Bronchus fibroblast of lung (primary cell): ENCODE measurements around the gene ADISSP. TPM values are rescaled to one million over a fixed set of nuclear protein-coding genes. Genes with fewer than 3 reads are reported as not detected.

Experiments
- total RNA-seq: library from RNA; depleted of rRNA; stranded (reverse); fragments of >200 nt; gene quantifications from 2 replicates; pipeline ENCODE4 v1.2.3, GENCODE V29; 2015

Gene ADISSP
- total RNA-seq, result 70.6 and 77.5 TPM in 2 replicates

DNA sequence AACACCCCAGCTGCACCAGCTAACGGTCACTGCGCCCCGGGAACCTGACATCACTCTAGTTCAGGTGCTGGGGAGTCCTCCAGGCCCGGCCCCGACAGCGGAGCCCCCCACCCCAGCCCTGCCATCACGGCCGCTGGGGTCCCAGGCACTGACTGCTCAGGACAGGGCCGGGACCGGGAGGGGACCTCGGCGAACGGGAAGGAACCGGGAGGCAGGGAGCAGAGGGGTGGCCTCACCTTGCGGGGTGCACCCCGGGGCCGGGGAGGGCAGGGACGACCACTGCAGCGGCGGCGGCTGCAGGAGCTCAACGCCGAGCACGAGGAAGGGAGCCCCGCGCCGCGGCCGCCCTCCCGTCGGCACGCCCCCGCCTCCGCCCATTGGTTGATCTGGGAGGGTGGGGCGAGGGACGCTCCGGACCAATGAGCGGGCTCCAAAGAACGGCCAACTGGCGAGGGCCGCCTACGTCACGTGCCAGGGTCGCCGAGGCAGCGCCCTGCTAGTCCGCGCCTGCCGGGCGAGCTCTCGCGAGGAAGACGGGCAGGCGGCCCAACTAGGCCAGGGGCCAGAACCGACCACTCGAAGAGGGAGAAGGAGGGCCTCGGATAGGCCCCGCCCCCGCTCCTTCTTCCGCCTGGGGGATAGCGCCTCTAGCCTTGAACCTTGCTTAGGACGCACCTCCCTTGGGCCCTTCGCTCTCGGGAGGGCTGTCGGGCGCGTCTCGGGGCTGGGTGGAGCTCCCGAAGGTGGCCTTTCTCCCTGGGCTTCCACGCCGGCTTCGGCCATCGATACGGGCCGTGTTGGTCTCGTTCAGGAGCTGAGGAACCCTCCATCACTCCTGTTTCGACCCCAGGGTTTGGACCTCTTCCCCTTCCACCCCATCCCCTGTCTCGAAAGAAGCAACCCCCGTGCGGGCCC, at the start of gene ADISSP:
ADISSP (minus strand) TSS at position 327 of the 915 bp plus-strand sequence. CDS start 7,653 bp downstream, outside the sequence.

DNA sequence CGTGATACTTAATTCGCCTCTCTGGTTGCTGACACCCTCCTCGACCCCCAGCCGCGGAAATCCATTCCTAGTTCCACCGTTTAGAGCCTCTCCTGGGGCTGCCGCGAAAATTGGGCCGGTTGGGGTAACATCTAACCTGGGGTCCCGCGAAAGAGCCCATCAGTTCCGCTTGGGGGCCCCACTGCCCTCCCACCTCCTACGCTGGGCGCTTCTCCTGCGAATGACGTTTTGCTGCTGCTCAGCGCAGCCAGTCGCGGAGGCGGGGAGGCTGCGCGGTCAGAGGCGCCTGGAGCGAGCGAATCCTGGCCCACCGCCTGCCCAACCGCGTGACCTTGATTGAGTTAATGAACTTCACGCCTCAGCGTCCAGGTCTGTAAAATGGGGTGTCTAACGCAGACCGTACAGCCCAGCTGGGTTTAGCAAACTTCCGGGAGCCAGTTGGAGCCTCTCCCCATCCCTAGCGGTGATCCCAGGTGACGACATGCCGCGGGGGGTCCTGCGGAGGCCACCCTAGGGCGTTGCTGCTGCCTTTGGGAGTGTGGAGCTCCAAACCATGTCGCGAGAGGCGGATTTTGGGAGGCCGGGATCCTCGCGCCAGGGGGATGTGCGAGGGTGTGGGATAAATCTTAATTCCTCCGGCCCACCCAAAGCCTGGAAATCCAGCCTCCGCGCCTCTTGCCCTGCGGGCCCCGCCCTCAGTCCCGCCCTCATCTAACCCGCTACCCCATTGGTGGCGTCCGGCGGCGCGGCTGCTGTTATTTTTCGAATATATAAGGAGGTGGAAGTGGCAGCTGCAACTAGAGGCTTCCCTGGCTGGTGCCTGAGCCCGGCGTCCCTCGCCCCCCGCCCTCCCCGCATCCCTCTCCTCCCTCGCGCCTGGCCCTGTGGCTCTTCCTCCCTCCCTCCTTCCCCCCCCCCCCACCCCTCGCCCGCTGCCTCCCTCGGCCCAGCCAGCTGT, 28.2 kb upstream of the ADISSP start, which contains the start of gene CDC25B:
CDC25B (plus strand) TSS at position 800 of the 958 bp plus-strand sequence. CDS start 222 bp downstream, outside the sequence.

DNA sequence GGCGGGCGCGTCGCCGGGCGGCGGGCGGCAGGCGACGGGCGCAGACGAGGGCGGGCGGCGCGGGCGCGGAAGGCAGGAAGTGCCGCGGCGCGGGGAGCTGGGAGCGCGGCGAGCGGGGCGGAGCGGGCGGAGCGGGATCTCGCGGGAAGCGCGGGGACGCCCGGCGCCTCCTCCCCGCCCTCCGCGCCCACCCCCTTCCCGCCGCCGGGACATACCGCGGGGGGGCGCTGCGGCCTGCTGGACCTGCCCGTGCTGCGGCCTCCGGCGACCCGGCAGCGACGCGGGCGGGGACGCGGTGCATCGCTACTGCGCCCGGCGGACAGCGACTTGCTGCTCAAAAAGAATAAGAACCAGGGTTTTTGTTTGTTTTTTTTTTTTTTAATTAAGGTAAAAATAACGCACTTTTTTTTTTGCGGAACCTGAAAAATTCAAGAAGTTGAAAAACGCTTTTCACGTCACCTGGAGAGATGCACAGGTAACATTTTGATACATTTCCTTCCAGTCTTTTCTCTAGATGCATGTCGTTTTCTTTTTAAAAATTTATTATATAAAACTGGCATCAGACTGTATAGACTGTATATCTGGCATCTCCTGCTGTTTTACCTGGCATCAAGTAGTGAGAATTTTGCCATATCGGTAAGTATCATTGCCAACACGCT, 19.2 kb upstream of the ADISSP start, which contains the start of gene CENPB:
CENPB (minus strand) TSS at position 76 of the 659 bp plus-strand sequence. CDS start 257 bp downstream, outside the sequence.

DNA sequence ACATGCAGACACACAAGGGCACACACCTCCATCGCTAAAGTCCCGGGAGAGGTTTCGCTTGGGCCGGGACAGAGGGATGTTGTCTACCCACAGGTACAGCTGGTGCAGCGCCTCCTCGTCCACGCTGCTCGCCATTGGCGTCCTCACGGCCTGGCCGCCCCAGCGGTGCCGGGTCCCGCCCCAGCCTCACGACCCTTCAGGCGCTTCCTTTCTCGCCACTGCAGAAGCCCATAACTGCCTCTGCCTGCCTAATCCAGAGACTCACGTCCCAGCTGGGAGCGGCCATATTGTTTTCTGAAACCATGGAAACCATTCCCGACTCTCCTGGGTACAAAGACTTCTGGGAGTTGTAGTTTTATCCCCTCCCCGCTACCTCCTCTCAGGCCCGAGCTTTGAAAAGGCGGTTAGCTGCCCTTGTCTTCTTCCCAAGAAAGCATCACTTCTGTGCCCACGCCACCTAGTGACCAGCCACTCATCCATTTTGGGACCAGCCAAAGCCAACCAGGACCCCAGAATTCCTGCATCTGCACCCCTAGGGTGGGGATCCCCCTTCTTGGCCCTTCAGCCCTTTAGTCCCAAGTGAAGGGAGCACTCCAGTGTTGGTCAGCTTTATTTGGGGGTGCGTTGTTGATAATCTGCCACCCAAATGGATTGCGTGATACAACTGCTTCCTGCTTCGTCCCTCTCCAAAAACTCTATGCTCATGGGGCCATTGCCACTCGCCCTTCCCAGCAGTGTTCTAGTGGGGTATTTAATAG, 13.8 kb upstream of the ADISSP start, which contains the start of gene SPEF1:
SPEF1 (minus strand) TSS at position 296 of the 758 bp plus-strand sequence; CDS start at position 135, 161 bp downstream.

DNA sequence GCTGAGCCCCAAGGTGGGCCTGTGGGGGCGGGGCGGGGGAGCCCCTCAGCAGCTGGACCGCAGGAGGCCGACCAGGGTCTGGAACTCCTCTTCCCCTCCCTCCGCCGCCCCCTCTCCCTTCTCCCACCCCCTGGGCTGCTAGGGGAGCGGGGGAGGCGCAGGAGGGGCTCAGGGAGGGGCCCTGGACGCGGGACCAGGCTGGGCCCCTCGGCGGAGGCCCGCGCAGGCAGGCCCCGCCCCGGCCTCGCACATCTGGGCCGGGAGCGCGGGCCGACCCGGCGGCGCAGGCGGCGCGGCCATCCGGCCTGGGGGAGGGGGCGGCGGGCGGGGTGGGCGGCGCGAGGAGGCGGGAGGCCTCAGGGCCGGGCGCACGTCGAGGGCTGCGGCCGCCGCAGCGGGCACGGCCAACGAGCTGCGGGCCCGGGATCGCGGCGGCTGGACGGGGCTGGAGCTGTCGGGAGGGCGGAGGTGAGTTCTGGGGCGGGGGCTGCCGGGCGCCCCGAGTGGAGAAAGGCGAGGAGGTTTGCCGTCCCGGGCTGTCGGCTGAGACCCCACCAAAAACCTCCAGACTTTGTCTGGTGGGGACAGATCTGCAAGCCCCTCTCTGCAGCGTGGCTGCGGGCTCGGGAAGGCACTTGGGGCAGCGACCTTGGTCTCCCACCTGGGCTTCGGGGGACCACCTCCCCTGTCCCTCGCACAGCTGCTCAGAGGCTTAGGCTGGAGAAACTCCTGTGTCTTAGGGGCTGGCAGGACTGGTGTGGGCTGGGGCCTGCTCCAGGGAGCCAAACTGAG, 35.0 kb downstream of the ADISSP start, which contains the start of gene HSPA12B:
HSPA12B (plus strand) TSS at position 359 of the 792 bp plus-strand sequence. CDS start 5,990 bp downstream, outside the sequence.

DNA sequence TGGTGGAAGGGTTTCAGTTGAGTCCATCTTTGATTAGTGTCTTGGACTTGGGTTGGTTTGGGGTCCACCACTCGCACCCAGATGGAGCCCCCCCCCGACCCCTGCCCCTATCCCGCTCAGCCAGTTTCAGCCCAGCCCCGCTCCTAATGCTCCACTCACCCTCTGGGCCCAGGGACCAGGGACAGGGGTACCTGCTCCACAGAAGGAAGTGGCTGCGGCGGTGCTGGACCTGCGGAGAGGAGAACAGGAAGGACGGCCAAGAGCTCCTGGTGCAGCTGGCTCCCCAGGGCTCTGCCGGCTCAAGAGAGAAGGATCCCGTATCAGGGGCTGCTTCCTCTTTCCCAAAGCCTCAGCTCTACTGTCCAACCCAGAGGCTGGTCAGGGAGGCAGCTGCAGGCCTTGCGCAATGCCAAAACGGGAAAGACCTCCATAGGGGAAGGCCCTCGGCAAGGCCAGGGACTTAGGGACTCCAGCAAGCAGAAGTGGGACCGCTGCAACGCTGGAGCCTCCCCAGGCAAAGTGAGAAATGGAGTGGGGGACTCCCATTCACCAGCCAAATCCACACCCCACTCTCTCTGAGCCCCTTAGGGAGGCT, 55.2 kb downstream of the ADISSP start, which contains the start of gene SIGLEC1:
SIGLEC1 (minus strand) TSS at position 322 of the 595 bp plus-strand sequence. CDS start 5,472 bp downstream, outside the sequence.

Other genes with a start within 250 kb of the ADISSP start
- not detected in 2 replicates for gene GFRA4, start 104.4 kb downstream of the ADISSP start, total RNA-seq
- 14.7 and 15.3 TPM in 2 replicates for gene ADAM33, start 85.7 kb downstream of the ADISSP start, total RNA-seq
- gene SIGLEC1, start 55.2 kb downstream of the ADISSP start, total RNA-seq, result not detected in 2 replicates
- gene HSPA12B, start 35.1 kb downstream of the ADISSP start, total RNA-seq, result 0.45 and 0.50 TPM in 2 replicates
- 0.15 and 0.17 TPM in 2 replicates for gene SPEF1, start 13.7 kb upstream of the ADISSP start, total RNA-seq
- gene CENPB, start 19.0 kb upstream of the ADISSP start, total RNA-seq, result 87.7 and 89.1 TPM in 2 replicates
- 98.1 and 117 TPM in 2 replicates for gene CDC25B, start 28.6 kb upstream of the ADISSP start, total RNA-seq
- 18.9 and 19.7 TPM in 2 replicates for gene AP5S1, start 52.8 kb upstream of the ADISSP start, total RNA-seq
- 19.6 and 19.7 TPM in 2 replicates for gene MAVS, start 79.1 kb upstream of the ADISSP start, total RNA-seq
- 29.9 and 33.3 TPM in 2 replicates for gene PANK2, start 121.6 kb upstream of the ADISSP start, total RNA-seq
- 10.6 and 13.3 TPM in 2 replicates for gene RNF24, start 247.8 kb upstream of the ADISSP start, total RNA-seq